ENCODE results near the gene KIAA1217.

KIAA1217 gene

DNA sequence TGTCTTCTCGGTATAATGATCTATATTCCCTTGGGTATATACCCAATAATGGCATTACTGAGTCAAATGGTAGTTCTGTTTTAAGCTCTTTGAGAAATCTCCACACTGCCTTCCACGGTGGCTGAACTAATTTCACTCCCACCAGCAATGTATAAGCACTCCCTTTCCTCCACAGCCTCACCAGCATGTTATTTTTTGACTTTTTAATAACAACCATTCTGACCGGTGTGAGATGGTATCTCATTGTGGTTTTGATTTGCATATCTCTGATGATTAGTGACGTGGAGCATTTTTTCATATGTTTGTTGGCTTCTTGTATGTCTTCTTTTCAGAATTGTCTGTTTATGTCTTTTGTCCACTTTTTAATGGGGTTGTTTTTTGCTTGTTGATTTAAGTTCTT, 33.6 kb downstream of the KIAA1217 start:
- DNase-seq: no peak

DNA sequence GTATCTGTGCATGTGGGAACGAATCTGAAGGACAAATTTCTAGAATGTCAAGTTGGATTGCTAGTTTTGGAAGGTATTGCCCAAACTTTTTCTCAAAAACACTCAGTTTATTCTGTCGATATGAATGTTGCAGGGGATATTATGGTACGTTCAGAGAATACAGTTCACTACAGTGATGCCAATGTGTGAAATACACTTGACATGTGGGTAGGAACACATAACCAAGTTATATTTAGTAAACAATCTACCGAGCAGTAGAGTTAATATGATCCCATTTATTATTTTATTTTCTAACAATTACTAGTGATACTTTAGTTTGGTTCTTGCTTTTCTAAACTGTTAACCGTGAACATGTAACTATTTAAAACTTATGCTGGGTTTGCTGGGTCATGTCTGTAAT, 37.4 kb downstream of the KIAA1217 start:
- DNase-seq: no peak

DNA sequence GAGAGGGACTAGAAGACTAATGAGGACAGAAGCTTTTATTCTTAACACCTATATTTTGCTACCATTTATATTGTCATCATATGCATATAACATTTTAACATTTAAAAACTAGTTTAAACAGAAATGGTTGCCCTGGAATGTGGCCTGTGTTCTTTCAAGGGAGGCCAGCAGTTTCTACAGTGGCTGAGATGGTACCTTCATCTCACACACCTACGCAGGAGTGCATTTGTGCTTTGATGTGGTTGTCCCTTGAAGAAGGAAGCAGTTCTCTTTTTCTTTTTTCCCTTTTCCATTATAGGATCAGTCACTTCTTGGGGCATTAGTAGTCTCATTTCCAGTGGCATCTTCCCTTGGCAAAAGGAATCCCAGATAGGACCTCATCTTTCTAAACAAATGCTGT, 38.9 kb downstream of the KIAA1217 start:
- DNase-seq: no peak

DNA sequence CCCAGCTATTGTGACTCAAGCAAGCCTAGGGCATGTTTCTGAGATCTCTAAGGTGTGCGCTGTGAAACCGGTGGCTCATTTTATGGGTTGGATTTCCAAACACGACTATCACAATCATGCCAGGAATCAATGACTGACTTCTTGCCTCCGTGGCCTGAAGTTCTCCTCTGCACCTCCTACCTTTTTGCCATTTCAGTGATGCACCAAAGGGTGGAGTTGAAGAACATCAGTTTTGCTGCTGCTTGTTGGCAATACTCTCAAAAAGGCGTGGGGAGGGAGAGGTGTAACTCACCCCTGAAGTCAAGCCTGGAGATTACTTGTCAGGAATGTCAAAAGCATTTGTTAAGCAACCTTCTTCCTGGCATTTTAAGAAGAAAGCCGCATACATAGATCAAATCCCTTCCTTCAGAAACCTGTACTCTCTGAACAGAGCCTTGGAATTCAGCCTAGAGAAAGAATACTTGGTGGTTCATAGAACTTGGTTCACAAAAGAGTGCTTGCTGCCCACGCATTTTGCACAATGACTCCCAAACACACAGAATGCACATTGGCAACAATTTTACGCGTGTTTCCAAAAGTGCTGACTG, 41.0 kb downstream of the KIAA1217 start:
- DNase-seq: no peak

DNA sequence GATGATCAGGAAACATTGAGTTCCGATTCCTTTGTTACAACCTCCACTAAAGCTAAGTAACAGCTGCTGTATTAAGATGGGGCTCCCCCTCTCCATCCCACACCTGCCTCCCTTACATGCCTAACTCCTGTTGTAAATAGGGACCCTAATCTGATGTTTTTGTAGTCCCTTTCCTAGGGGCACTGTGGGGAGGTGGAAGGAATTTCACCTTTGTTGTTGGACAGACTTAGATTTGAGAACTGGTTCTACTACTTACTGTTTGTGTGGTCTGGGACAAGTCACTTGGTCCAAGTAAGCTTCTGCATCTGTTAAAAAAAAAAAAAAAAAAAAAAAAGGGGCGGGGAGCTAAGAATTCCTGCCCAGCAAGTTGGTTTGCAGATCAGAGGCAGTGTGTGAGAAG, 42.6 kb downstream of the KIAA1217 start:
- DNase-seq: no peak

DNA sequence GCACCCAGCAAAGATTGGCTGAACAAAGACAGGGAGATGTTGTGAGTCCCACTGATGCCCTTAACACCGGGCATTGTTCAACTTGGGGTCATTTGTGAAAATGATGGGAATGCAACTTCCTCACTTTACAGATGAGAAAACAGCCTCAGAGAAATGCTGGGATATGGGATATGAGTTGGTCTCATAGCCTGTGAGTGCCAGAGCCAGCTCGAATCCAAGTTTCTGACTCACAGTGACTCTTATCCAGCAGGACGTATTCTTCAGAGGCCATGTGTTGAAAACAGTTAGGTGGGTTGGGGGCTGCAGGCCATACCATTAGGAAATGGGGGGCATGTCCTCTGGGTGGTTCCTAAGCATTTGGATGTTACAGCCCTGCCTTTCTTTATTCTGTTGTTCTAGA, 45.2 kb downstream of the KIAA1217 start:
- no peak for DNase-seq

DNA sequence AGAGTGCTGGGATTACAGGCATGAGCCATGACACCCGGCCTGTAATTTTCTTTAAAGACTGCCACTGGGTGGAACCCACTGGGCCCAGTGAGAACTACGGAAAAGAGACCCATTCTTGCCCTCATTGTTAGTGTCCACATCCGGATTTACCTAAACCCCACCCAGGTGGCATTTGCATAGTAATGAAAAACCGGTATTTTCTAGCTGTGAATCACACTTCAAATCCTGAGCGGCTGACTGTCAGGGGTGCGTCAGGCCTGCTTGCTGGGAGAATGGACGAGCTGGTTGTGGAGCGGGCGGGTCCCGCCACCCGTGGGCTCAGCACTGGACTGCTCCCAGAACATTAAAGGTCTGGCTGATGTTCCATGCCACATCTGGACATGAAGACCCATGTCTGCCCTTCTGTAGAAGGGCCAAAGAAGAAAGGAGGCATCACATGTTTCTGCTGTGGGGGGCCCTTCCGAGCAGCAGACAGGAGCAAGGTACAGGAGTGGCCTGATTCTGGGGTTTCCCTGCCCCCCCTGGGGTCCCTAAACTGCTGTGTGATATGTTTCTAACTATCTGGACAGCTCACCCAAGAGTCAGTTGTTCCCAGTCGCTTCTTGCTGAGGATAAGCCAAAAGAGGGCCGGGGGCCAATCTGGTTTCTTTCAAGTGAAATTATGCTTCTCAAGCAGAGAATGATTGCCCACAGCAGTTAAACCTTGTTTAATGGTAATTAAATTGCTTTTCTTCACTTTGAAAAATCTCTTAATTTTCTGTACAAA, 46.4 kb downstream of the KIAA1217 start:
- no peak for DNase-seq

DNA sequence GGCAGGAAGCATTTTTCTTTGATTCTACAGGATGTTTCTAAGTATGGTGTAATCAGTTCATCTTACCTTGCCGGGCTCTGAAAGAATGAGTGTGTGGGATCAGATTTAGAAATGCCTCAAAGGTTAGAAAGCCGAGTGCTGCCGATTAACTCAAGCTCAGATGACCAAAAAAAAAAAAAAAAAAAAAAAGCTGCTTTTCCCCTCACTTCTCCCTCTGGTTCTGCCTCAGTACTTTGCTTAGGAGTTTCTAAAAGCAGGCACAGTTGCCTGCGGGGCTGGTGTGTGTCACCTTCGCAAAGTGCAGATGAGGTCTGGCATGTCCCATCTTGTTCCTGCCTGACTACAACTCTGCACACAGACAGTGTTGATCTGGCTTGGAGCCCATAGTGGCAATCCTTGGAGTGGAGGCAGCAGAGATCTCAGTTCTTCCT, 47.0 kb downstream of the KIAA1217 start:
- no peak for DNase-seq

DNA sequence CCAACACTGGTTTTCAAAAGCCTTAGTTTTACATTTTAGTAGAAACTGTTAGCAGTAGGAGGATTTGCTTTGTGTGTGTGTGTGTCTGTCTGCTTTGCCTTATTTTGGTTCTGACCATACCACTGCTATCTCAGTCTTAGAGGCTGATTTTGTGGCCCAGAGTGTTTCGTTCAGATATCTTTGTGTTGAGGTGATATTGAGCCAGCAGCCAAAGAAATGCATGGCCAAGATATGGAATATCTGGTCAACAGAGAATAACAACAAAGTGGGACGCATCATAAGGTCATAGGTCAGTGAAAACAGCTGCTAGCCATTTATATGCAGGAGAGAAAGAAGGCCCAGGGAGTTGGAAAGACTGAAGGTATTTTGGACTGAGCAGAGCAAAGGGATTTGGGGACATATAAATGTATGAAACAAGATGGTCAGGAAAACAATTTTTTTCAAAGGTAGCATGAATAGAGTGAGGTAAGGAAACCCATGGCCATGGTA, 47.7 kb downstream of the KIAA1217 start:
- DNase-seq: no peak

DNA sequence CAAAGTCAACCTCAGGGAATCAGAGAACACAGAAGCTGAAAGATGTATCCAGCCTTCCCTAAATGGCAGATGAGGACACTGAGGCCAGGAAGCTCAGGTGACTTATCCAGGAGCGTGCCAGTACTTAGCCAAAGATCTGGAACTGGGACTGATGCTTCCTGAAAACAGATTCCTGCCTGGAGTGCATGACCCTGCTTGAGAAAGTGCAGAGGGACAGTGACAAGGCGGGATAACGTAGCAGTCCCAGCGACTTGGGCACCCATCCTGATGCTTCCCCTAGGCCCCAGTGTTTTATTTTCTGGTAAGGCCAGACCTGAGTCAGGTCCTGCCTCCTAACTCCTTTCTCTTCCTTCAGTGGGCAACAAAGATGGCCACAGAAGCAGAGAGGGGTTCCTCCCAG, 48.6 kb downstream of the KIAA1217 start:
- DNase-seq: no peak

DNA sequence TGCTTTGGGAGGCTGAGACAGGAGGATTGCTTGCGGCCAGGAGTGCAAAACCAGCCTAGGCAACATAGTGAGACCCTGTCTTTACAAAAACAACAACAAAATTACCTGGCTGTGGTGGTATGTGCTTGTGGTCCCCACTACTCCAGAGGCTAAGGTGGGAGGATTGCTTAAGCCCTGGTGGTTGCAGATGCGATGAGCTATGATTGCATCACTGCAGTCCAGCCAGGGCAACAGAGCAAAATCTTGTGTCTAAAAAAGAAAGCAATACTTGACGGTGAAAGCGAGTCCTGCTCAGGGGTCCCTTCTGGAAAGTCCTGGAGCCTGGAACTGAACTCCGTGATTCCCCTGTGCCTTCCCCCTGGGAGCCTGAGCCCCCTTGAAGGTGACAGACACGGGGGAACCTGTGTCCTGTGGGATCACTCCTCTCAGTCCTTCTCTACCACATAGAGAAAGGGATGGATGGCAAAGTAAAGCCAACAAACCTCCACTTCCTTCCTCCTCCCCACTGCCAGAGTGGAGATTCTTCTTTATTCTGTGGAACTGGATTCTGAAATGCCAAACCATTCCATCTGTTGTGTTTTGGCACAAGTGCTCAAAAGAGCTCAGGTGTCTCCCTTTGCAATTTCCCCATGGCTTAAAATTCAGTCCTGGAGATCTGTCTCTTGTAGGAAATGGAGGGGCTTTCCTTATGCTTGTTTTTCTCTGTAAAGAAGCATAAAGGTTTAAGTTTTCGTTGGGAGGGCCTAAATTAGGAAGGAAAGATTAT, 50.6 kb downstream of the KIAA1217 start:
- DNase-seq: no peak

DNA sequence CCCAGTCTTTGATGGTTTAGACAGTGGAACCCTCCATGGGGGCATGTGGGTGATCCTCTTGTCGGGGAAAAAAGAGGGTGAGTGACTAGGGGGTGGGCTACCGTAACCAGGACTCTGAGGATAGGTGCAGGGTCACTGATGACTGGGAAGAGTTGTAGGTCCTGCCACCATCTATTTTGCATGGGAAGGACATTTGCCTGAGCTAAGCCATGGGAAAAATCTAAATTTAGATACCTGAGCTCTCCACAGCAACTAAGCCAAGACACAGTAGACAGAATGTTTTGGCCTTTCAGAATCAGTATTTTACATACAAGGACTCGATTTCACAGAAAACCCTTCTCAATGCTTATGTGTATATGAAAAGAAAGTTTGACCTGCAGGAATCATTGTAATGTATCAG, 52.7 kb downstream of the KIAA1217 start:
- DNase-seq: no peak

DNA sequence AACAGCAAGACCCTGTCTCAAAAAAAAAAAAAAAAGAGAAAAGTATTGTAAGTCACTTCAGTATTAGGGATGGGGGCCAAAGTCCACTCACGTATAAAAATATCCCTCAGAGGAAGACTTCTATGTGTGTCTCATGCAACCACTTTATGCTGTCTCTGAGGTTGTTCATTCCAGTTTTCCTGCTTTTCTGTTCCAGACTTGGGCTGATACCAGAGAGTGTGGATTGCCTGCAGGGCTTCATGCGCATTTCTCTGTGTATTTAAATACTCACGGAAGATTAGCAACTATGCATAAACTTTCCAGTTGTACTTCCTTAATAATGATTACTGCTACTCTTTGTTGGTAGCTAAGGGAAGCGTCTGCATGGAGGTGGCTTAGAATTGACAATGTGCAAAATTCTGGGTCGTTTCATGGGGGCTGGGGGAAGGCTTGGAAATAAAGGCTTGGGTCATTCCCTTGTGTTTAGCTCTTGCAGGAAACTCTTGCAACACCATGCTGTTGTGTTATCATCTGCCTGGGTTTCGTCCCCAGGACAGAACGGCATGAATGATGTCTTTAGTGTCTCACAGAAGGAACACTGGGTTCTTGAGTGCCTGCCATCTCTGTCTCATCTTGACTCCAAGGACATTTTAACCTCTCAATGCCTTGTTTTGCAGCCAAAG, 54.1 kb downstream of the KIAA1217 start:
- DNase-seq: no peak

DNA sequence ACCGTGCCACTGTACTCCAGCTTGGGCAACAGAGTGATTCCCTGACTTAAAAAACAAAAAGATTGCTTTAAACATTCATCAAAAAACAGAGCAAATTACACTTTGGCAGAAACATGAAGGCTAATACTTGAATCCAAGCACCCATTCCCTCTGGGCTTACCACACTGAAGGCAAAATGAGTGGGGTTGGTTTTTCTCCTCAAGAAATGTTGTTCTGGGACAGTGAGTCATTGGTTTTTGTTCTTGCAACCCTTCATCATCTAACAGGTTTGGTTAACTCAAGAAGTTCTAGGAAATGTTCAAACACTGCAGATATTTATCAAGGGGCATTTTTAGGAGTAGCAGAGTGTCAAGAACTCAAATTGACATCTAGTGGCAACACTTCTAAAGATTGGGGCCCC, 60.5 kb downstream of the KIAA1217 start:
- no peak for DNase-seq

DNA sequence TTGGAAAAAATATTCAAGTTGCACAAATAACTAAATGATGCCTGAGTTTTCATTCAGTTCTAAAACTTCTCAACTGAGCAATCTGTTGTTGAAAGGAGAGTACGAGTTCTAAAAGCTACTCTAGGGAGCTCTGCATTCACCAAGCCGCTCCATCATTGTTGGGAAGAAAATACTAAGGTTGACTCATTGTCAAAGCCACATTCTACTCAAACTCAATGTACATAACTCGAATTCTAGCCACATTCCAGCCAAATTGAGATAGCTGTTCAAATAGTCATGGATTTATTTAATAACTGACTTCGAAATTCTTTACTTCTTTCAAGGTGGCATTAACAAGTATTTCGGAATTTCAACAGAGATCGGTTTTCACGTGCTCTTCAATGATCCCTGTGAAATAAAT, 63.4 kb downstream of the KIAA1217 start:
- DNase-seq: no peak

DNA sequence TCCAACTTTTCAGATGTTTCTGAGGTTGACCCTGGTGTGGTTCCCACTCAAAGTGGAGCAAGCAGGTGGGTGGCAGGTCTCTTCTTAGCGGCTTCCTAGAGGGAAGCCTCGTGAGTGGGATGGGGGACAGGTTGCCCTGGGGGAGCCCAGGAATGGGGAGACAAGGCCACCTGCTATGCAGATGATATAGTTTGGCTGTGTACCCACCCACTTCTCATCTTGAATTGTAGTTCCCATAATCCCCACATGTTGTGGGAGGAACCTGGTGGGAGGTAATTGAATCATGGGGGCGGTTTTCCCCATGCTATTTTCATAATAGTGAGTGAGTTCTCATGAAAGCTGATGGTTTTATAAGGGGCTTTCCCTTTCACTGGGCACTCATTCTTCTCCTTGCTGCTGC, 68.3 kb downstream of the KIAA1217 start:
- no peak for DNase-seq

DNA sequence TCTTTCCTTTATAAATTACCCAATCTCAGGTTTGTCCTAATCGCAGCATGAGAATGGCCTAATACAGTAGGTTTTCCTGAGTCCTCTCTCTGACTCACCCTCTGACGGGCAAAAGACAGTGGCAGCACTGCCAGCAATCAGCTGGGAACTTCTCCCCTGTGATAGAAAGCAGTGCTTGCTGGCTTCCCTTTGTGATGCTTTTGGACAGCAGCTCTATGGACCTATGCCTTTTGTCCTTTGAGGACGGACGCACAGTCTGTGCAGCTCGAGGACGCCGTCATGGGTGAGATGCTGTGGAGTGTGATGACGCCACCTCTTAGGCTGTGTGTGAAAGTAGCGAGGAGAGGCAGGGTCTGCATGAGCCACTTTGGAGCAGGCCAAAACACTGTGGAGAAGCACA, 68.8 kb downstream of the KIAA1217 start:
- DNase-seq: no peak

DNA sequence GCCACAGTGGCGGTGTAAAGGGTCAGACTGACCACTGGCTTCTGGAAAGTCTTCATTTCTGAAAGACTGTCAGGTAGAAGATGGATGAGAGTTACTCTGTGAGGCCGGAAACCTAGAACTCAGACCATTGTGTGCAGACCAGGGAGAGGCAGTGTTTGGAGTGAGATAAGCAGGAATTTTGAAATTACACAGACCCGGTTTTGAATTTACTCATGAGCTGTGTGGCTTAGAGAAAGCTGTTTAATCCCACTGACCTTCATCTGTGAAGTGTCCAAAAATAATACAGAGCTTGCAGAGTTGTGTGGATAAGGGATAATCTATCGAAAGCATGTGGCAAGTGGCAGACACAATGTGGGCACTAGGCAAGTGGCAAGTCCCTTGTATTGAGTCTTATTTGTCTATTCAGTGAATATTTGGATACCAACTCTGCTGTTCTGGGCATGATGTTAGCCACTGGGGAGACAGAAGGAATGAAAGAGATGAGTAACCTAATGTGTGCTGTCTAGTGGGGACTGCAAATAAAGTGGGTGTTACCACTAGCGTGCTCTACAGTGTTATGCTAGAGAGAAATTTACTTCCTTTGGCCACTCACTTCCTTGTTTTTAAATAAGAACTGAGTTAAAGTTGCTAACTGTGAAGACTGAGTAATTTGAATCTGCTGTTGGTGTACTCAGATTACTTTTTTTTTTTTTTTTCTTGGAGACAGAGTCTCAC, 69.4 kb downstream of the KIAA1217 start:
- DNase-seq: no peak

DNA sequence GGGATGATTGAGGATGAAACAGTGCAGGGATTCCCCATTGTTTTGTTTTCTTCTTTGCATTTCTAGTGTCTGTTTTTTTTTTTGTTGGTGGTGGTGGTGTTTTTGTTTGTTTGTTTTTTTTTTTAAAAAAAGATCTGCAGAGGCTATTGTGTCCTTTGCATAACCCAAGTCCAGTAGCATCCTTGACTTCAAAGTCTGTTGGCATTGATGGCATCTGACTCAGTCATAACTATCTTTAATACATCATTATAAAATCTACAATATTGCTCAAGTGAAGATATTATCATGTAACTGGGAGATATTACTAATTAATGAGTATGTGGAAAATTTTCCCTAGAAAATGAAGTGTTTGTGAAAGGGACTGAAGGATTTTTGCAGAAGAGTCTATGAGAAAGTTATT, 70.2 kb downstream of the KIAA1217 start:
- no peak for DNase-seq

DNA sequence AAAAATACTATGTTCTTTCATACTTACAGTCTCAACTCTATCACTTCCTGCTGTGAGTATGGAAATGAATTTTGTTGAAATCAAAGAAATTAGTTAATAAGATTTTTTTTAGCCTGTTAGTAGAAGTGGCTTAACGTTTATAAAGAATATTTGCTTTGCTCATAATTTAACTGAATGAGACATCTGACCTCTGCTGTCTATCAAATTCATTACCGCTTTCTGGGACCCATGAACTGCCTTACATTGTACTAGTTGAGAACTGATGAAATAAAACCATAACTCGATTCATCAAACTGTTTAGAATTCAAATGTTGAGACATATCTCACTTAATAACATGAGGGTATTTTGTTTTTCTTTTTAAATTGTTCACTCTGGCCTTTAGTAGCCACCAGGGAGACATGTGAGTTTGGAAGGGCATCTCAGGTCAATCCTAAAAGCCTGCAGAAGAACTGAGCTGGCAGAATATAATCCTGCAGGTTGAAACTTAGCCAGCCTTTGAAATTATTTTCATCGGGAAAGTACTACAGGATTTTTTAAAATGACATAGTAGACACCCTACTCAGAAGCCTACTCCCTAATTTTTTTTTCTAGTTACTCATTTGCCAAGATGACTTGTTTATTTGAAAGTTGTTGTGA, 78.7 kb downstream of the KIAA1217 start:
- DNase-seq: no peak

DNA sequence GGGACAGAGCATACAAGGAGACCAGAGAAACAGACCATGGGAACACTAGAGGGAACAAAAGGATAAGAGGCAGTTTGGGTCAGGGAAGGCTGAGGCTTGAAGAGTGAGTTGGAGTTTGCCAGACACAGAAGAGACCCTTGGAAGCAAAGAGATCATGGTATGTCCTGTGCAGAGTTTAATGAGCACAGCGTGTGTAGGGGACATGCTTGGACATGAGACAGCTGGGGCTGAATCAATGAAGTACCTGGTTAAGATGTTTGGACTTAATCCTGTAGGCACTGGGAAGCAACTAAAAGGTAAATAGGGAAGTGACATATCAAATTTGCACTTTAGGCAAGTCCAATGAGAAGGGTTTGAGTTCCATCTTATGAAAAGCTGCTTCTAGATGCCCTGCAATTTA, 79.6 kb downstream of the KIAA1217 start:
- no peak for DNase-seq

DNA sequence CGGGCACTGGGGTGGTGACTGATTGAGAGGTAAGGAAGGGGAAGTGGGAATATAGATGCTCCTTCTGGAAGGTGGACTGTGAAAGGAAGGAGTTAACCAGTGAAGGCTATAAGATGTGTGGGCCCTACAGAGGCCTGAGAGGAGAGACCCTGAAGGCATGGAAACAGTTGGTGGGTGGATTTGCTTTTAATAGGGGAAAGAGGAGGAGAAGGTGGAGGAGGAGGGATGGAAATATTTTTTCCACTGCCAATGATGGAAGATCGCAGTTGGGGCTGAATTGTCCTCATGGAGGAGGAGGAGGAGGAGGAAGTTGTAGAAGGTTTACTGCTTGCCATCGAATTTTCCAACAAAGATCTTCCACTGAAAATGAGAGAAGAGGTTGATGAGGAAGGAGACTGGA, 80.3 kb downstream of the KIAA1217 start:
- no peak for DNase-seq
